ENCODE results near the gene TRIM41. TPM values are rescaled to one million over a fixed set of nuclear protein-coding genes. Genes with fewer than 3 reads are reported as not detected.

TRIM41 gene
- total and polyA plus RNA-seq, 2 of the 13 experiments (the other 11 are each of a cell fraction or from before 2014, with no cell fraction given) = 10.2 to 16.7 TPM

- no peak for TF ChIP-seq ZNF180 (CRISPR knock-in tag; IDR thresholded peaks at IDR 0.05; ENCODE audit: borderline replicate concordance, low read depth)
- no peak for TF ChIP-seq ZBTB8A (CRISPR knock-in tag; IDR thresholded peaks at IDR 0.05; ENCODE audit: borderline replicate concordance, low read depth)
- peak; percentile 97 for TF ChIP-seq MAF1 (CRISPR knock-in tag; IDR thresholded peaks at IDR 0.05; ENCODE audit: borderline replicate concordance)
- TF ChIP-seq CEBPB (IDR thresholded peaks at IDR 0.05; ENCODE audit: borderline replicate concordance, low read depth, low read length) = no peak
- TF ChIP-seq PITX1 (CRISPR knock-in tag; IDR thresholded peaks at IDR 0.05) = peak; percentile 23; the same call in 1 of the 2 replicates
- no peak for TF ChIP-seq ZNF513 (CRISPR knock-in tag; conservative IDR thresholded peaks at IDR 0.05)
- TF ChIP-seq ZNF703 (CRISPR knock-in tag; IDR thresholded peaks at IDR 0.05; ENCODE audit: borderline replicate concordance) = no peak
- no peak for TF ChIP-seq ADNP (CRISPR knock-in tag; IDR thresholded peaks at IDR 0.05)
- no peak for TF ChIP-seq RAD21 (CRISPR knock-in tag; IDR thresholded peaks at IDR 0.05)
- TF ChIP-seq ZBTB34 (CRISPR knock-in tag; IDR thresholded peaks at IDR 0.05) = no peak
- no peak for TF ChIP-seq SMC3 (IDR thresholded peaks at IDR 0.05; ENCODE audit: low read length)
- TF ChIP-seq ZNF124 (CRISPR knock-in tag; IDR thresholded peaks at IDR 0.05) = peak; percentile 45; the same call in 1 of the 2 replicates
- TF ChIP-seq UBTF (CRISPR knock-in tag; IDR thresholded peaks at IDR 0.05) = no peak
- no peak for TF ChIP-seq IRF9 (CRISPR knock-in tag; IDR thresholded peaks at IDR 0.05; ENCODE audit: borderline replicate concordance)
- no peak for TF ChIP-seq MAZ (IDR thresholded peaks at IDR 0.05; ENCODE audit: borderline replicate concordance, low read depth, low read length)
- TF ChIP-seq MAZ (CRISPR knock-in tag; IDR thresholded peaks at IDR 0.05; ENCODE audit: low read depth) = peak; percentile 32; the same call in 1 of the 2 replicates
- no peak for TF ChIP-seq MNT (IDR thresholded peaks at IDR 0.05)
- peak; percentile 42; the same call in 1 of the 2 replicates for TF ChIP-seq MED1 (CRISPR knock-in tag; IDR thresholded peaks at IDR 0.05)
- peak; percentile 40; the same call in 1 of the 2 replicates for TF ChIP-seq ZSCAN9 (CRISPR knock-in tag; IDR thresholded peaks at IDR 0.05; ENCODE audit: borderline replicate concordance)
- TF ChIP-seq RBM39 (IDR thresholded peaks at IDR 0.05; ENCODE audit: low read depth, low read length, poor library complexity, severe bottlenecking) = no peak
- TF ChIP-seq ZNF788 (CRISPR knock-in tag; IDR thresholded peaks at IDR 0.05; ENCODE audit: borderline replicate concordance) = no peak
- TF ChIP-seq NFE2L1 (CRISPR knock-in tag; IDR thresholded peaks at IDR 0.05; ENCODE audit: borderline replicate concordance) = no peak
Observed at GRCh38 chr5:181207214-181207959, 15.7 kb upstream of the TRIM41 start (continued).
